ENCODE data around the gene ELFN1.

ELFN1 gene

GRCh38 chr7:1693991-1694524, 24.0 kb downstream of the ELFN1 start:
- H3K27me3 ChIP-seq (replicated peaks; ENCODE audit: control insufficient read depth, insufficient read depth, low read length), result peaks cover 43% of the 10 kb centered on the region
- peak; percentile 28 for DNase-seq (ENCODE audit: low read depth)

GRCh38 chr7:1694611-1695511, 24.8 kb downstream of the ELFN1 start:
- H3K9ac ChIP-seq (ENCODE audit: low read length), result no peak overlapping the region
- no peak overlapping the region for H3K4me3 ChIP-seq (ENCODE audit: low read length)
- H3K4me1 ChIP-seq (ENCODE audit: control insufficient read depth, insufficient read depth, low read length), result no peaks in the 10 kb centered on the region
- no peaks in the 10 kb centered on the region for H3K36me3 ChIP-seq (ENCODE audit: control insufficient read depth, insufficient read depth, low read length, severe bottlenecking)
- H3K9me3 ChIP-seq (ENCODE audit: control insufficient read depth, low read length), result no peaks in the 10 kb centered on the region
- DNase-seq (ENCODE audit: low read depth), result no peak
- H3K27me3 ChIP-seq (replicated peaks; ENCODE audit: control insufficient read depth, insufficient read depth, low read length), result peaks cover 44% of the 10 kb centered on the region

More at GRCh38 chr7:1693991-1694524, 24.0 kb downstream of the ELFN1 start:
- Histone ChIP-seq H3K4me1 (ENCODE audit: control insufficient read depth, insufficient read depth, low read length) (no peaks in the 10 kb centered on the region), H3K4me3 (ENCODE audit: low read length) (no peak overlapping the region), H3K9me3 (ENCODE audit: control insufficient read depth, low read length) (no peaks in the 10 kb centered on the region), H3K36me3 (ENCODE audit: control insufficient read depth, insufficient read depth, low read length, severe bottlenecking) (no peaks in the 10 kb centered on the region), H3K9ac (ENCODE audit: low read length) (no peak overlapping the region)

- peaks cover 44% of the 10 kb centered on the region for H3K27me3 ChIP-seq (replicated peaks; ENCODE audit: control insufficient read depth, insufficient read depth, low read length)
Observed at GRCh38 chr7:1695800-1696454, 25.9 kb downstream of the ELFN1 start.

GRCh38 chr7:1696671-1697498, 26.8 kb downstream of the ELFN1 start:
- Histone ChIP-seq H3K27me3 (replicated peaks; ENCODE audit: control insufficient read depth, insufficient read depth, low read length) (peaks cover 40% of the 10 kb centered on the region), H3K9me3 (ENCODE audit: control insufficient read depth, low read length) (no peaks in the 10 kb centered on the region), H3K36me3 (ENCODE audit: control insufficient read depth, insufficient read depth, low read length, severe bottlenecking) (no peaks in the 10 kb centered on the region), H3K9ac (ENCODE audit: low read length) (no peak overlapping the region), H3K4me3 (ENCODE audit: low read length) (no peak overlapping the region), H3K4me1 (ENCODE audit: control insufficient read depth, insufficient read depth, low read length) (no peaks in the 10 kb centered on the region)
- no peak for DNase-seq (ENCODE audit: low read depth)

More at GRCh38 chr7:1695800-1696454, 25.9 kb downstream of the ELFN1 start:
- Histone ChIP-seq H3K9ac (ENCODE audit: low read length) (no peak overlapping the region), H3K9me3 (ENCODE audit: control insufficient read depth, low read length) (no peaks in the 10 kb centered on the region), H3K4me1 (ENCODE audit: control insufficient read depth, insufficient read depth, low read length) (no peaks in the 10 kb centered on the region), H3K36me3 (ENCODE audit: control insufficient read depth, insufficient read depth, low read length, severe bottlenecking) (no peaks in the 10 kb centered on the region), H3K4me3 (ENCODE audit: low read length) (no peak overlapping the region)
- DNase-seq (ENCODE audit: low read depth), result no peak

GRCh38 chr7:1697499-1698125, 27.5 kb downstream of the ELFN1 start:
- H3K36me3 ChIP-seq (ENCODE audit: control insufficient read depth, insufficient read depth, low read length, severe bottlenecking), result no peaks in the 10 kb centered on the region
- H3K4me1 ChIP-seq (ENCODE audit: control insufficient read depth, insufficient read depth, low read length), result no peaks in the 10 kb centered on the region
- no peak for DNase-seq (ENCODE audit: low read depth)
- no peak overlapping the region for H3K4me3 ChIP-seq (ENCODE audit: low read length)
- peaks cover 37% of the 10 kb centered on the region for H3K27me3 ChIP-seq (replicated peaks; ENCODE audit: control insufficient read depth, insufficient read depth, low read length)
- peaks cover 5% of the 10 kb centered on the region for H3K9me3 ChIP-seq (ENCODE audit: control insufficient read depth, low read length)
- H3K9ac ChIP-seq (ENCODE audit: low read length), result no peak overlapping the region

GRCh38 chr7:1698201-1698600, 28.1 kb downstream of the ELFN1 start:
- H3K27me3 ChIP-seq (replicated peaks; ENCODE audit: control insufficient read depth, insufficient read depth, low read length), result peaks cover 36% of the 10 kb centered on the region
- H3K4me1 ChIP-seq (ENCODE audit: control insufficient read depth, insufficient read depth, low read length), result no peaks in the 10 kb centered on the region
- H3K9ac ChIP-seq (ENCODE audit: low read length), result no peak overlapping the region
- peaks cover 11% of the 10 kb centered on the region for H3K9me3 ChIP-seq (ENCODE audit: control insufficient read depth, low read length)
- no peak for DNase-seq (ENCODE audit: low read depth)
- no peaks in the 10 kb centered on the region for H3K36me3 ChIP-seq (ENCODE audit: control insufficient read depth, insufficient read depth, low read length, severe bottlenecking)
- H3K4me3 ChIP-seq (ENCODE audit: low read length), result no peak overlapping the region

- DNase-seq (ENCODE audit: low read depth), result no peak
- Histone ChIP-seq H3K27me3 (replicated peaks; ENCODE audit: control insufficient read depth, insufficient read depth, low read length) (peaks cover 36% of the 10 kb centered on the region), H3K9me3 (ENCODE audit: control insufficient read depth, low read length) (peaks cover 15% of the 10 kb centered on the region), H3K4me3 (ENCODE audit: low read length) (no peak overlapping the region), H3K4me1 (ENCODE audit: control insufficient read depth, insufficient read depth, low read length) (no peaks in the 10 kb centered on the region), H3K9ac (ENCODE audit: low read length) (no peak overlapping the region), H3K36me3 (ENCODE audit: control insufficient read depth, insufficient read depth, low read length, severe bottlenecking) (no peaks in the 10 kb centered on the region)
Observed at GRCh38 chr7:1698951-1699350, 28.9 kb downstream of the ELFN1 start.

GRCh38 chr7:1700086-1700485, 30.0 kb downstream of the ELFN1 start:
- H3K9me3 ChIP-seq (ENCODE audit: control insufficient read depth, low read length), result peaks cover 15% of the 10 kb centered on the region
- no peak overlapping the region for H3K4me3 ChIP-seq (ENCODE audit: low read length)
- DNase-seq (ENCODE audit: low read depth), result no peak
- no peaks in the 10 kb centered on the region for H3K4me1 ChIP-seq (ENCODE audit: control insufficient read depth, insufficient read depth, low read length)
- H3K36me3 ChIP-seq (ENCODE audit: control insufficient read depth, insufficient read depth, low read length, severe bottlenecking), result no peaks in the 10 kb centered on the region
- peaks cover 29% of the 10 kb centered on the region for H3K27me3 ChIP-seq (replicated peaks; ENCODE audit: control insufficient read depth, insufficient read depth, low read length)
- no peak overlapping the region for H3K9ac ChIP-seq (ENCODE audit: low read length)

GRCh38 chr7:1700536-1701333, 30.7 kb downstream of the ELFN1 start:
- H3K27me3 ChIP-seq (replicated peaks; ENCODE audit: control insufficient read depth, insufficient read depth, low read length), result peaks cover 27% of the 10 kb centered on the region
- peaks cover 15% of the 10 kb centered on the region for H3K9me3 ChIP-seq (ENCODE audit: control insufficient read depth, low read length)
- no peak overlapping the region for H3K4me3 ChIP-seq (ENCODE audit: low read length)
- no peak overlapping the region for H3K9ac ChIP-seq (ENCODE audit: low read length)
- H3K4me1 ChIP-seq (ENCODE audit: control insufficient read depth, insufficient read depth, low read length), result no peaks in the 10 kb centered on the region
- no peaks in the 10 kb centered on the region for H3K36me3 ChIP-seq (ENCODE audit: control insufficient read depth, insufficient read depth, low read length, severe bottlenecking)
- no peak for DNase-seq (ENCODE audit: low read depth)

- H3K27me3 ChIP-seq (replicated peaks; ENCODE audit: control insufficient read depth, insufficient read depth, low read length), result peaks cover 20% of the 10 kb centered on the region
- H3K4me3 ChIP-seq (ENCODE audit: low read length), result no peak overlapping the region
- H3K36me3 ChIP-seq (ENCODE audit: control insufficient read depth, insufficient read depth, low read length, severe bottlenecking), result no peaks in the 10 kb centered on the region
- H3K9me3 ChIP-seq (ENCODE audit: control insufficient read depth, low read length), result peaks cover 15% of the 10 kb centered on the region
- DNase-seq (ENCODE audit: low read depth), result no peak
- no peaks in the 10 kb centered on the region for H3K4me1 ChIP-seq (ENCODE audit: control insufficient read depth, insufficient read depth, low read length)
- no peak overlapping the region for H3K9ac ChIP-seq (ENCODE audit: low read length)
Observed at GRCh38 chr7:1702652-1703051, 32.6 kb downstream of the ELFN1 start.
